ENCODE measurements around the gene ADK.

ADK gene

DNA sequence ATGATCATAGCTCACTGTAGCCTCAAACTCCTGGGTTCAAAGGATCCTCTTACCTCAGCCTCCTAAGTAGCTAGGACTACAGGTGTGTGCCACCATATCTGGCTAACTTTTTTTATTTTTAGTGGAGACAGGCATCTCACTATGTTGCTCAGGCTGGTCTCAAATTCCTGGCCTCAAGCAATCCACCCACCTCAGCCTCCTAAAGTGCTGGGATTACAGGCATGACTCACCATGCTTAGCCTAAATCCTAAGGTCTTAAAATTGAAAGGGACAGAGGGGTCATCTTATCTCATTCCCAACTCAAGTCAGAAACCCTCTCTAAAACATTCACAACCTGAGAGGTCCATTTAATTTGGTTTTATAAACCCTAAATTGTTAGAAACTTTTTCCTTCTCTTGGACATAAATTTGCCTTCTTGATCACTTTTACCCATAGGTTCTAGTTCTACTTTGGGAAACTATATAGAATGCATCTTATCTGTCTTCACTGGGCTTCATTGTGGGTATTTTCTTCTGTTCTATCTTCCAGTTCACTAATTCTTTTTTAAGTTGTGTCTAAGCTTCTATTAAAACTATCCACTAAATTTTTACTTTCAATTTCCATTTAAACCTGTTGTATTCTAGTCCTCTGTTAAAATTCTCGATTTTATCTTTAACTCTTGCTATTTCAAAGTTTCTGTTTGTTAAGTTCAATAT, 492.0 kb downstream of the ADK start:
- H3K27ac ChIP-seq (ENCODE audit: low read depth, low read length), result no peak overlapping the region
- no peak overlapping the region for H3K9ac ChIP-seq (ENCODE audit: low read depth, low read length)
- peaks cover 30% of the 10 kb centered on the region for H3K4me1 ChIP-seq (ENCODE audit: insufficient read depth, low read length)
- no peaks in the 10 kb centered on the region for H3K27me3 ChIP-seq (ENCODE audit: insufficient read depth, low read length)
- no peaks in the 10 kb centered on the region for H3K36me3 ChIP-seq (ENCODE audit: insufficient read depth, low read length)
- H3K9me3 ChIP-seq (ENCODE audit: insufficient read depth, low read depth, low read length), result peaks cover 5% of the 10 kb centered on the region; the same call in 1 of the 2 replicates
- WGBS, result 91% methylated on average over 1 of the region's 1 CpG
- no peak overlapping the region for H3K4me3 ChIP-seq (ENCODE audit: low read length)

GRCh38 chr10:74643596-74643975, 492.6 kb downstream of the ADK start:
- H3K36me3 ChIP-seq (ENCODE audit: insufficient read depth, low read length), result no peaks in the 10 kb centered on the region
- H3K27me3 ChIP-seq (ENCODE audit: insufficient read depth, low read length), result no peaks in the 10 kb centered on the region
- peaks cover 5% of the 10 kb centered on the region; the same call in 1 of the 2 replicates for H3K9me3 ChIP-seq (ENCODE audit: insufficient read depth, low read depth, low read length)
- no peak overlapping the region for H3K9ac ChIP-seq (ENCODE audit: low read depth, low read length)
- H3K4me3 ChIP-seq (ENCODE audit: low read length), result no peak overlapping the region
- H3K4me1 ChIP-seq (ENCODE audit: insufficient read depth, low read length), result peaks cover 30% of the 10 kb centered on the region
- no peak overlapping the region for H3K27ac ChIP-seq (ENCODE audit: low read depth, low read length)

GRCh38 chr10:74644738-74645137, 493.7 kb downstream of the ADK start:
- WGBS, result 100% methylated on average over 1 of the region's 2 CpGs
- Histone ChIP-seq H3K27ac (ENCODE audit: low read depth, low read length) (no peak overlapping the region), H3K4me3 (ENCODE audit: low read length) (no peak overlapping the region), H3K27me3 (ENCODE audit: insufficient read depth, low read length) (no peaks in the 10 kb centered on the region), H3K9ac (ENCODE audit: low read depth, low read length) (no peak overlapping the region), H3K9me3 (ENCODE audit: insufficient read depth, low read depth, low read length) (peaks cover 5% of the 10 kb centered on the region; the same call in 1 of the 2 replicates), H3K4me1 (ENCODE audit: insufficient read depth, low read length) (peaks cover 28% of the 10 kb centered on the region), H3K36me3 (ENCODE audit: insufficient read depth, low read length) (no peaks in the 10 kb centered on the region)

- 87% methylated on average over 2 of the region's 3 CpGs for WGBS
- Histone ChIP-seq H3K9me3 (ENCODE audit: insufficient read depth, low read depth, low read length) (peaks cover 5% of the 10 kb centered on the region; the same call in 1 of the 2 replicates), H3K4me3 (ENCODE audit: low read length) (no peak overlapping the region), H3K36me3 (ENCODE audit: insufficient read depth, low read length) (no peaks in the 10 kb centered on the region), H3K4me1 (ENCODE audit: insufficient read depth, low read length) (peaks cover 18% of the 10 kb centered on the region), H3K9ac (ENCODE audit: low read depth, low read length) (no peak overlapping the region), H3K27me3 (ENCODE audit: insufficient read depth, low read length) (no peaks in the 10 kb centered on the region), H3K27ac (ENCODE audit: low read depth, low read length) (no peak overlapping the region)
Measured at GRCh38 chr10:74645692-74646091, 494.7 kb downstream of the ADK start.

GRCh38 chr10:74650613-74651012, 499.6 kb downstream of the ADK start:
- Histone ChIP-seq H3K36me3 (ENCODE audit: insufficient read depth, low read length) (no peaks in the 10 kb centered on the region), H3K27ac (ENCODE audit: low read depth, low read length) (no peak overlapping the region), H3K9ac (ENCODE audit: low read depth, low read length) (no peak overlapping the region), H3K4me1 (ENCODE audit: insufficient read depth, low read length) (peaks cover 12% of the 10 kb centered on the region; the same call in 1 of the 2 replicates), H3K4me3 (ENCODE audit: low read length) (no peak overlapping the region), H3K27me3 (ENCODE audit: insufficient read depth, low read length) (no peaks in the 10 kb centered on the region), H3K9me3 (ENCODE audit: insufficient read depth, low read depth, low read length) (no peaks in the 10 kb centered on the region)
- WGBS, result no CpG with 5 or more reads among the region's 1 CpG

DNA sequence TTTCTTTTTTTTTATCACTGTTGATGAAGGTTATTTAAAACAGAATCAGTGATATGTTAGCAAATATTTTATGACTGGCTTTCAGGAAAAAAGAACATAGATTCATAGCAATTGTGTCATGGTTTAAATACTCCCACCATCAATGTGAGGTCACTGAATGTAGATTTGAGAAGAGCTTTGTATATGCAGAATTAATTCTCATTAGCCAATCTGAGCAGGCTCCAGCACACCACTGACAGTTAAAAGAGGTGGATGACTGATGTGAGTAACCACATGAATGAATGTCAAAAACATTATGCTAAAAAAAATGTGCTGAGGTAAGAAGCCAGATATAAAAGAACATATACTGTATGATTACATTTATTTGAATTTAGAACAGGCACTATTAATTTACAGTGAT, 500.5 kb downstream of the ADK start:
- Histone ChIP-seq H3K4me3 (ENCODE audit: low read length) (no peak overlapping the region), H3K27ac (ENCODE audit: low read depth, low read length) (no peak overlapping the region), H3K9ac (ENCODE audit: low read depth, low read length) (no peak overlapping the region), H3K27me3 (ENCODE audit: insufficient read depth, low read length) (no peaks in the 10 kb centered on the region), H3K36me3 (ENCODE audit: insufficient read depth, low read length) (no peaks in the 10 kb centered on the region), H3K9me3 (ENCODE audit: insufficient read depth, low read depth, low read length) (no peaks in the 10 kb centered on the region), H3K4me1 (ENCODE audit: insufficient read depth, low read length) (peaks cover 2% of the 10 kb centered on the region; the same call in 1 of the 2 replicates)

DNA sequence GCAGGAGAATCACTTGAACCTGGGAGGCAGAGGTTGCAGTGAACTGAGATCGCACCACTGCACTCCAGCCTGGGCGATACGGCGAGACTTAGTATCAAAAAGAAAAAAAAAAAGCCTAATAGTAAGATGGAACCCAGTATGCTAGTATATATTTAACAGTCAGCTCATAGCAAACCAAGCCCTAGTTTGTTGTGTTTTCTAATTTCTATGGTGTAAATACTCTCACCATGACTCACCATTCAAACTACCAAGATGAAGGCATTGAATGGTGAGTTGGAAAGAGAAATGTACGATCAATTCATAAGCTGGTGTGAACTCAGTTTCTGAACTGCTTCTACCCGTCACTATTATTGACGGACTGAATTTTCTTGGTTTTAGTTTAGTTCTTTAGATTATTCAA, 501.6 kb downstream of the ADK start:
- Histone ChIP-seq H3K9me3 (ENCODE audit: insufficient read depth, low read depth, low read length) (no peaks in the 10 kb centered on the region), H3K36me3 (ENCODE audit: insufficient read depth, low read length) (no peaks in the 10 kb centered on the region), H3K27me3 (ENCODE audit: insufficient read depth, low read length) (no peaks in the 10 kb centered on the region), H3K27ac (ENCODE audit: low read depth, low read length) (no peak overlapping the region), H3K4me1 (ENCODE audit: insufficient read depth, low read length) (no peaks in the 10 kb centered on the region), H3K9ac (ENCODE audit: low read depth, low read length) (no peak overlapping the region), H3K4me3 (ENCODE audit: low read length) (no peak overlapping the region)
- 99% methylated on average over 6 of the region's 7 CpGs for WGBS

DNA sequence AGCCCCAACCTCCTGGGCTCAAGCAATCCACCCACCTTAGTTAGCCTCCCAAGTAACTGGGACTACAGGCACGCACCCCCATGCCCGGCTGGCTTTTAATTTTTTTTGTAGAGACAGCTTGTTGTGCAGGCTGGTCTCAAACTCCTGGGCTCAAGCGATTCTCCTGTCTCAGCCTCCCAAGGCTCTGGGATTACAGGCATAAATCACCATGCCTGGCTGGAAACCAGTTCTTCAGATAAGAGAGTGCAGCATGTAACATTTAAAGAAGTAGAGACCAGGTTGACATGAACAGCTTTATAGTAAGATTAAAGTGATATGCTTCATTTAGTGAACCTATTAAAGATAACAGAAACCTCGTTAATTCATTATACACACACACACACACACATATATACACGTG, 507.5 kb downstream of the ADK start:
- Histone ChIP-seq H3K27me3 (ENCODE audit: insufficient read depth, low read length) (no peaks in the 10 kb centered on the region), H3K4me3 (ENCODE audit: low read length) (no peak overlapping the region), H3K9me3 (ENCODE audit: insufficient read depth, low read depth, low read length) (no peaks in the 10 kb centered on the region), H3K27ac (ENCODE audit: low read depth, low read length) (no peak overlapping the region), H3K36me3 (ENCODE audit: insufficient read depth, low read length) (no peaks in the 10 kb centered on the region), H3K4me1 (ENCODE audit: insufficient read depth, low read length) (no peaks in the 10 kb centered on the region), H3K9ac (ENCODE audit: low read depth, low read length) (no peak overlapping the region)
- WGBS, result 87% methylated on average over 3 of the region's 5 CpGs

GRCh38 chr10:74662635-74663034, 511.6 kb downstream of the ADK start:
- no peaks in the 10 kb centered on the region for H3K27me3 ChIP-seq (ENCODE audit: insufficient read depth, low read length)
- H3K27ac ChIP-seq (ENCODE audit: low read depth, low read length), result no peak overlapping the region
- H3K9me3 ChIP-seq (ENCODE audit: insufficient read depth, low read depth, low read length), result no peaks in the 10 kb centered on the region
- WGBS, result 92% methylated on average over 3 of the region's 3 CpGs
- H3K9ac ChIP-seq (ENCODE audit: low read depth, low read length), result no peak overlapping the region
- H3K4me3 ChIP-seq (ENCODE audit: low read length), result no peak overlapping the region
- no peaks in the 10 kb centered on the region for H3K4me1 ChIP-seq (ENCODE audit: insufficient read depth, low read length)
- H3K36me3 ChIP-seq (ENCODE audit: insufficient read depth, low read length), result no peaks in the 10 kb centered on the region

- H3K36me3 ChIP-seq (ENCODE audit: insufficient read depth, low read length), result peaks cover 13% of the 10 kb centered on the region; the same call in 1 of the 2 replicates
- WGBS, result 84% methylated on average over 3 of the region's 3 CpGs
- H3K9me3 ChIP-seq (ENCODE audit: insufficient read depth, low read depth, low read length), result no peaks in the 10 kb centered on the region
- no peak overlapping the region for H3K4me3 ChIP-seq (ENCODE audit: low read length)
- no peaks in the 10 kb centered on the region for H3K27me3 ChIP-seq (ENCODE audit: insufficient read depth, low read length)
- no peaks in the 10 kb centered on the region for H3K4me1 ChIP-seq (ENCODE audit: insufficient read depth, low read length)
- no peak overlapping the region for H3K9ac ChIP-seq (ENCODE audit: low read depth, low read length)
- no peak overlapping the region for H3K27ac ChIP-seq (ENCODE audit: low read depth, low read length)
Measured at GRCh38 chr10:74669210-74669609, 518.2 kb downstream of the ADK start.

GRCh38 chr10:74671716-74672115, 520.7 kb downstream of the ADK start:
- no peaks in the 10 kb centered on the region for H3K9me3 ChIP-seq (ENCODE audit: insufficient read depth, low read depth, low read length)
- 95% methylated on average over 2 of the region's 3 CpGs for WGBS
- no peak overlapping the region for H3K27ac ChIP-seq (ENCODE audit: low read depth, low read length)

More at GRCh38 chr10:74671716-74672115, 520.7 kb downstream of the ADK start:
- no peak overlapping the region for H3K9ac ChIP-seq (ENCODE audit: low read depth, low read length)
- H3K4me1 ChIP-seq (ENCODE audit: insufficient read depth, low read length), result no peaks in the 10 kb centered on the region
- H3K27me3 ChIP-seq (ENCODE audit: insufficient read depth, low read length), result no peaks in the 10 kb centered on the region
- no peak overlapping the region for H3K4me3 ChIP-seq (ENCODE audit: low read length)
- H3K36me3 ChIP-seq (ENCODE audit: insufficient read depth, low read length), result peaks cover 13% of the 10 kb centered on the region; the same call in 1 of the 2 replicates
